Thyroid gland (tissue), 4 donors: Measurements from ENCODE around the gene IMPDH1. TPM values are rescaled to one million over a fixed set of nuclear protein-coding genes. Genes with fewer than 3 reads are reported as not detected.

Source experiments
- DNase-seq, 2 donors: peaks; one replicate each; pipeline ENCODE4 v3.0.0-alpha.2; 2019
- H3K27ac ChIP-seq, 3 donors: fragments of 200-600 bp; sonication (generic); 1 replicate in 2 of 3; 2 replicates in 1 of 3; pipeline ENCODE4 v1.5.1; 2016 to 2019; ENCODE audit warnings: mild to moderate bottlenecking in 1 of 3, moderate library complexity in 1 of 3
- H3K27me3 ChIP-seq: fragments of 200-600 bp; sonication (generic); one replicate; pipeline ENCODE4 v1.5.1; 2019
- H3K36me3 ChIP-seq, 2 donors: fragments of 200-600 bp; sonication (generic); one replicate each; pipeline ENCODE4 v1.5.1; 2016 to 2019
- H3K4me1 ChIP-seq, 2 donors: fragments of 200-600 bp; sonication (generic); one replicate each; pipeline ENCODE4 v1.5.1; 2017 to 2019
- H3K4me3 ChIP-seq, 3 donors: fragments of 200-600 bp; sonication (generic); replicated peaks in 1 of 3; 1 replicate in 2 of 3; 2 replicates in 1 of 3; pipeline ENCODE4 v1.5.1; 2016; ENCODE audit warnings: mild to moderate bottlenecking in 1 of 3
- H3K9me3 ChIP-seq: fragments of 200-600 bp; sonication (generic); one replicate; pipeline ENCODE4 v1.5.1; 2017
- POLR2A ChIP-seq, 2 donors: fragments of 450-650 bp; IDR thresholded peaks; one replicate each; pipeline ENCODE4 v1.6.1; 2017; ENCODE audit warnings: antibody characterized with exemption in 2 of 2, mild to moderate bottlenecking in 2 of 2, moderate library complexity in 1 of 2
- WGBS, 2 donors: methylation state at CpG; one replicate each; pipeline ENCODE4 v1.1.5; 2017; 5-methylcytosine and 5-hydroxymethylcytosine counted together
- intact Hi-C: fragments of 100-400 bp; cut with DNase I; formaldehyde crosslinking; loops from one replicate; pipeline ENCODE4 v1.15.1; 2023
- total RNA-seq, 4 donors: library from RNA; depleted of rRNA; stranded (reverse); fragments of >200 nt; gene quantifications; one replicate each; pipeline ENCODE4 v1.2.3, GENCODE V29; 2016
- TF ChIP-seq, protein P1 (sequence below), 6 experiments: fragments of 200-600 bp in 3 of 6; fragments of 450-650 bp in 3 of 6; sonication (generic) in 3 of 6; IDR thresholded peaks; one replicate each; pipeline ENCODE4 v1.5.1; 2016 to 2019; ENCODE audit warnings: antibody characterized with exemption in 6 of 6, mild to moderate bottlenecking in 2 of 6, inconsistent platforms in 1 of 6, moderate library complexity in 1 of 6

IMPDH1 gene
- total RNA-seq, 4 donors from 2014 or later, result 12.3 to 37.9 (median 22.9) TPM

DNA sequence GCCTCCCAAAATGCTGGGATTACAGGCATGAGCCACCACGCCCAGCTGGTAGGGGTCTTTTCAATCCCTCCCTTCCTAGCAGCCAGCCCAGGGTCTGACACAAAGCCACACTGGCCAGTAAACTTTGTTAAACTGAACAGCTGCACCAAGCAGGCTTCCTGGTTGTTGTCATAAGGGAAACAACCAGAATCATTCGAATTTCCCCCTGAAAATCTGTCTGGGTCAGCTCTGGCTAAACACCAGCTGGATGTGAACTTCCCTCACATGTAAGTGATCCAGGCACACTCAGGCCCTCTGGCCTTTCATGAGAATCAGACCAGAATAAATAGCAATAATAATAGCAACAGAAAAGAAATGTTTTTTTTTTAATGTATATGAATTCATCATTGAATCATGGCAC, 7.4 kb downstream of the IMPDH1 start:
- H3K4me1 ChIP-seq, result peaks cover 8 to 11% of the 10 kb centered on the region in 2 donors
- H3K36me3 ChIP-seq, result peaks cover 6 to 20% of the 10 kb centered on the region in 2 donors
- TF ChIP-seq POLR2A (IDR thresholded peaks at IDR 0.05), result no peak
- TF ChIP-seq, protein P1, sequence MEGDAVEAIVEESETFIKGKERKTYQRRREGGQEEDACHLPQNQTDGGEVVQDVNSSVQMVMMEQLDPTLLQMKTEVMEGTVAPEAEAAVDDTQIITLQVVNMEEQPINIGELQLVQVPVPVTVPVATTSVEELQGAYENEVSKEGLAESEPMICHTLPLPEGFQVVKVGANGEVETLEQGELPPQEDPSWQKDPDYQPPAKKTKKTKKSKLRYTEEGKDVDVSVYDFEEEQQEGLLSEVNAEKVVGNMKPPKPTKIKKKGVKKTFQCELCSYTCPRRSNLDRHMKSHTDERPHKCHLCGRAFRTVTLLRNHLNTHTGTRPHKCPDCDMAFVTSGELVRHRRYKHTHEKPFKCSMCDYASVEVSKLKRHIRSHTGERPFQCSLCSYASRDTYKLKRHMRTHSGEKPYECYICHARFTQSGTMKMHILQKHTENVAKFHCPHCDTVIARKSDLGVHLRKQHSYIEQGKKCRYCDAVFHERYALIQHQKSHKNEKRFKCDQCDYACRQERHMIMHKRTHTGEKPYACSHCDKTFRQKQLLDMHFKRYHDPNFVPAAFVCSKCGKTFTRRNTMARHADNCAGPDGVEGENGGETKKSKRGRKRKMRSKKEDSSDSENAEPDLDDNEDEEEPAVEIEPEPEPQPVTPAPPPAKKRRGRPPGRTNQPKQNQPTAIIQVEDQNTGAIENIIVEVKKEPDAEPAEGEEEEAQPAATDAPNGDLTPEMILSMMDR (IDR thresholded peaks at IDR 0.05), result no peak
- H3K27me3 ChIP-seq, result no peaks in the 10 kb centered on the region
- no peak for DNase-seq
- H3K9me3 ChIP-seq, result no peaks in the 10 kb centered on the region
- H3K27ac ChIP-seq, result no peak overlapping the region
- 78 to 85% methylated on average over 2 of the region's 2 CpGs for WGBS, 2 donors
- no peak overlapping the region for H3K4me3 ChIP-seq
- intact Hi-C loops, result no loop called here

DNA sequence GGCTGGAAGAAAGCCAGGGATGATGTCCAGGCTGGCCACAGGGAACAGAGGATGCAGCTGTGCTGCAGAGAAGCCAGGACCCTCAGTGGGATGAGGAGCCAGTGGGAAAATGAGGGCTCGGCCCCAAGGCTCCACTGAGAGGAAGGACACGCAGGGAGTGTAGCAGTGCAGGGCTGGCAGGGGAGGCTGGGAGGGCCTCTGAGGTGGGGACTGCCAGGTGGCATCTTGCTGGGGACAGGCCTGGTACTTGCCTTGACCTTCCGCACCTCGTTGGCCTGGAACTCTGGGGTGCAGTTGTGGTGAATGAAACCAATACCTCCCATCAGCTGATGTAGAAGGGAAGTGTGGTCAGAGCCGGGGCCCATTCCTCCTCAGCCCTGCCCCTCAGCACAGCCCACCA, 9.2 kb downstream of the IMPDH1 start:
- H3K27me3 ChIP-seq, result no peaks in the 10 kb centered on the region
- peaks cover 11 to 32% of the 10 kb centered on the region in 2 donors for H3K36me3 ChIP-seq
- H3K9me3 ChIP-seq, result no peaks in the 10 kb centered on the region
- intact Hi-C loops, result no loop called here
- H3K27ac ChIP-seq, result no peak overlapping the region
- 80 to 87% methylated on average over 5 of the region's 5 CpGs for WGBS, 2 donors
- no peak overlapping the region for H3K4me3 ChIP-seq
- H3K4me1 ChIP-seq, result peaks cover 8 to 11% of the 10 kb centered on the region in 2 donors
- no peak for DNase-seq
- no peak for TF ChIP-seq POLR2A (IDR thresholded peaks at IDR 0.05)
- TF ChIP-seq, protein P1 (IDR thresholded peaks at IDR 0.05), result no peak

DNA sequence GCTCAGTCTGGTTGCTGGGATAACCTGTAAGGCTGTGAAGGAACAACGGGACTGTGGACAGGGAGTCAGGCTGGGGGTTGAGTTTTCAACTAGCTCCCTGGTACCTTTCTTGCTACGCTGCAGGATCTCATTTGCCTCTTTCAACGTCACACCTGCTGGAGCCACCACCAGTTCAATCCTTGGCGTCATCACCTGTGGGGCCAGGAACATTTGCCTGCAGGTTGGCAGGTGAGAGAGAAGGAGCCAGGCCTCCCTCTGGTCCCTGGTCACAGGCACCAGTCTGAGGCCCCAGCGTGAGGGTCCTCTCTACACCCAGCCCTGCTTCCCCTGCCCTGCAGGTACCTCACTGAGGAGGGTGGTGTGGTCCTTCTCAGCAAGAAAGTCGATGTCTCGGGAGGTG, 9.8 kb downstream of the IMPDH1 start:
- intact Hi-C loops, result no loop called here
- WGBS, 2 donors, result 90 to 91% methylated on average over 4 to 5 of the region's 7 CpGs
- Histone ChIP-seq H3K27ac (no peak overlapping the region), H3K4me1 (peaks cover 4 to 7% of the 10 kb centered on the region in 2 donors), H3K27me3 (no peaks in the 10 kb centered on the region), H3K9me3 (no peaks in the 10 kb centered on the region), H3K36me3 (peaks cover 17 to 32% of the 10 kb centered on the region in 2 donors), H3K4me3 (no peak overlapping the region)
- DNase-seq, result no peak
- TF ChIP-seq POLR2A (IDR thresholded peaks at IDR 0.05), result no peak
- TF ChIP-seq, protein P1 (IDR thresholded peaks at IDR 0.05), result no peak

DNA sequence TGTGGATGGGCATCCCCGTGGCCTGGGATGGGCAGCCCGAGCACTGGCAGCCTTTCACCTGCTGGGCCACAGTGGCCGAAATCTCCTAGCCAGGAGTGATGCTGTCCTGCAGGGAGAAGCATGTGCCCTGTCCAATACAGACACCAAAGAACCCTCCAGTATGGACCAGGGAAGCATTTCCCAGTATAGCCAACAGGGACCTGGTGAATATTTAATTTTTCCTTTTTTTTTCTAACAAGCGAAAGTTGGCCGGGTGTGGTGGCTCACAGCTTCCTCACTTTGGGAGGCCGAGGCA, 11.0 kb downstream of the IMPDH1 start:
- H3K36me3 ChIP-seq, result peaks cover 26 to 32% of the 10 kb centered on the region in 2 donors
- no peak overlapping the region for H3K27ac ChIP-seq

DNA sequence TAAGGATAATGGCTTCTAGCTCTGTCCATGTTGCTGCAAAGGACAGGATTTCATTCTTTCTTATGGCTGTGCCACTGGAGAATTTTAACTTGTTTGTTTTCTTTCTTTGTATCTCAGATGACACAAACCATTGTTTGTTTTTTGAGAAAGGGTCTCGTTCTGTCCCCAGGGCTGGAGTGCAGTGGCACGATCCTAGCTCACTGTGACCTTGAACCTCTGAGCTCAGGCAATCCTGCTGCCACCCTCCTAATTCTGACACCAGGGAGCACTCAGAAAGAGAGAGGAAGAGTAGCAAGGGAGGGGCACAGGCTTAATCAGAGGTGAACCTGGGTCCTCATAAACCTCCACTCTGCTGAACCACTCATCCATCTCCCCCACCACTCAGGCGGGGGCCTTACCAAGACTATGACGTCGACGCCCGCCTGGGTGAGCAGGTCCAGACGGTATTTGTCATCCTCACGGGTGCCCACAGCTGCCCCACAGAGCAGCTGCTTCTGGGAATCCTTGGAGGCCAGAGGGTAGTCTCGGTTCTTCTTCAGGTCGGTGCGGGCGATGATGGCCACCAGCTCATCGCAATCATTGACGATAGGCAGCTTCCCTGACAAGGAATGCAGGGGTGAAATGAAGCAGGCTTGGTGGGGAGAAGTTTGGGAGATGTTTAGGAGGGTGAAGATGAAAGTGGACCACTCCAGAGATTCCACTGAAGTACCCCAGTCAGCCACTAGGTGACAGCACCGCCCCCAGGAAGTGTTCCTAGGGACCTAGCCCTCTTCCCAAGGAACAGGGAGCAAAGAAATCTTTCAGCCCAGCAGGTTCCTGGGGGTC, 11.6 kb downstream of the IMPDH1 start:
- H3K4me3 ChIP-seq, result no peak overlapping the region
- H3K27me3 ChIP-seq, result no peaks in the 10 kb centered on the region
- H3K4me1 ChIP-seq, result no peaks in the 10 kb centered on the region
- no peaks in the 10 kb centered on the region for H3K9me3 ChIP-seq
- no peak overlapping the region for H3K27ac ChIP-seq
- intact Hi-C loops, result no loop called here
- peak; percentile 50 to 54 for DNase-seq
- H3K36me3 ChIP-seq, result peaks cover 26 to 32% of the 10 kb centered on the region in 2 donors
- TF ChIP-seq POLR2A (IDR thresholded peaks at IDR 0.05), result no peak
- TF ChIP-seq, protein P1 (IDR thresholded peaks at IDR 0.05), result peak; percentile 72 to 94 (median 84)
- 68 to 75% methylated on average over 16 of the region's 16 CpGs for WGBS, 2 donors

More for the DNA sequence above, 11.0 kb downstream of the IMPDH1 start:
- Histone ChIP-seq H3K4me3 (no peak overlapping the region), H3K4me1 (no peaks in the 10 kb centered on the region), H3K27me3 (no peaks in the 10 kb centered on the region), H3K9me3 (no peaks in the 10 kb centered on the region)
- TF ChIP-seq POLR2A (IDR thresholded peaks at IDR 0.05), result no peak
- TF ChIP-seq, protein P1 (IDR thresholded peaks at IDR 0.05), result no peak
- DNase-seq, result no peak
- WGBS, 2 donors, result 47 to 83% methylated on average over 4 to 6 of the region's 6 CpGs
- intact Hi-C loops, result no loop called here
